GM06990 (cell line): ENCODE measurements around the gene TNNI3.
"Not testable (repeated sequence)": the region's sequence is repeated elsewhere in the genome, so short reads cannot be mapped to it uniquely, and the experiment has no call there.

ENCODE experiments used
- DNase-seq: peaks from one replicate; pipeline ENCODE4 v3.0.0-alpha.2; 2011; ENCODE audit not compliant: insufficient read length; ENCODE audit errors: extremely low read depth
- H3K27me3 ChIP-seq: replicated peaks from 2 replicates; pipeline ENCODE4 v1.6.0; 2011; ENCODE audit warnings: low read length; ENCODE audit not compliant: control insufficient read depth, insufficient read depth
- H3K36me3 ChIP-seq: 2 replicates; pipeline ENCODE4 v1.5.1; 2011; ENCODE audit warnings: low read length; ENCODE audit not compliant: control insufficient read depth, insufficient read depth
- H3K4me3 ChIP-seq: replicated peaks from 2 replicates; pipeline ENCODE4 v1.5.1; 2011; ENCODE audit warnings: low read depth, mild to moderate bottlenecking, control low read depth, low read length
- CTCF ChIP-seq: IDR thresholded peaks from 2 replicates; pipeline ENCODE4 v1.5.1; 2011; ENCODE audit warnings: low read length, control low read depth, mild to moderate bottlenecking, inconsistent platforms; ENCODE audit not compliant: insufficient read depth, poor library complexity, severe bottlenecking

TNNI3 gene

GRCh38 chr19:55157064-55157908 lies at the start of gene TNNI3:
TNNI3 (minus strand) TSS chr19:55157732; CDS start chr19:55157589, 143 bp downstream.
- Histone ChIP-seq H3K36me3 (no peaks in the 10 kb centered on the region), H3K4me3 (no peak within 1 kb of the TSS), H3K27me3 (no peaks in the 10 kb centered on the region)
- DNase-seq = no peak
- TF ChIP-seq CTCF = no peak

GRCh38 chr19:55206664-55207500 lies 49.4 kb upstream of the TNNI3 start:
- H3K4me3 ChIP-seq = no peak overlapping the region
- H3K36me3 ChIP-seq = no peaks in the 10 kb centered on the region
- no peaks in the 10 kb centered on the region; the same call in 1 of the 2 replicates for H3K27me3 ChIP-seq
- no peak for TF ChIP-seq CTCF
- no peak for DNase-seq

GRCh38 chr19:55202199-55202598 lies 44.7 kb upstream of the TNNI3 start:
- not testable (repeated sequence) for H3K27me3 ChIP-seq, DNase-seq, H3K4me3 ChIP-seq, H3K36me3 ChIP-seq

GRCh38 chr19:55199620-55200204 lies 42.2 kb upstream of the TNNI3 start:
- no peak for DNase-seq
- no peaks in the 10 kb centered on the region; the same call in 1 of the 2 replicates for H3K27me3 ChIP-seq
- no peak overlapping the region for H3K4me3 ChIP-seq
- no peak for TF ChIP-seq CTCF
- no peaks in the 10 kb centered on the region for H3K36me3 ChIP-seq

GRCh38 chr19:55198651-55199050 lies 41.1 kb upstream of the TNNI3 start:
- no peak for DNase-seq
- H3K36me3 ChIP-seq = no peaks in the 10 kb centered on the region
- no peaks in the 10 kb centered on the region for H3K27me3 ChIP-seq
- no peak overlapping the region for H3K4me3 ChIP-seq
- no peak for TF ChIP-seq CTCF

GRCh38 chr19:55197528-55197927 lies 40.0 kb upstream of the TNNI3 start:
- DNase-seq = no peak
- H3K4me3 ChIP-seq = no peak overlapping the region
- no peaks in the 10 kb centered on the region for H3K27me3 ChIP-seq
- TF ChIP-seq CTCF = no peak
- no peaks in the 10 kb centered on the region for H3K36me3 ChIP-seq
